ENCODE measurements around the gene RTKN.

Gene RTKN

DNA sequence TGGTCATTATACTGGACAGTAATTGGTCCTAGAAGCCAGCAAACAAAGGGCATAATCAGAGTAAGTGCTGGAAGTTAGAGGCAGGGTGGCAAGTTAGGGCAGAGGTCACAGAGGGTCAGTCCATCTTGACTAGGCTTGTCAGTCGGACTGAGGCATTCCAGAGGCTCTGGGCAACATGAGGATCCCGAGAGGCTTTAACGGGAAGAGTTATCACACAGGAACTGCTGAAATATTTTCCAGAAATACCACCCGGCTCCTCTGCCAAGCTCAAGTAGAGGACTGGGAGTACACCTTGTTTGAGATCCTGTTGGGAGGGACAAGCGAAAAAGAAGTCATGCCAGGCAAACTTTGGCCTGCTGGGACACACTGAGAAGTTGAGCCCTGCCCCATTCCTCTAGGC, 34.1 kb downstream of the RTKN start:
- Histone ChIP-seq H2AFZ (ENCODE audit: low read length) (no peak overlapping the region), H3K79me2 (ENCODE audit: insufficient read depth, low read length) (no peaks in the 10 kb centered on the region), H3F3A (ENCODE audit: low read depth) (no peaks in the 10 kb centered on the region), H3K36me3 (ENCODE audit: insufficient read depth, low read length) (no peaks in the 10 kb centered on the region), H3K4me1 (ENCODE audit: insufficient read depth, low read length, poor library complexity, severe bottlenecking) (peaks cover 12% of the 10 kb centered on the region), H3K4me3 (ENCODE audit: low read length, poor library complexity, severe bottlenecking) (no peak overlapping the region), H3K9ac (ENCODE audit: low read depth, low read length, poor library complexity, severe bottlenecking) (no peak overlapping the region), H3K27me3 (ENCODE audit: insufficient read depth, low read length, poor library complexity, severe bottlenecking) (no peaks in the 10 kb centered on the region), H4K20me1 (ENCODE audit: insufficient read depth, low read length, poor library complexity, severe bottlenecking) (no peaks in the 10 kb centered on the region), H3K9me3 (ENCODE audit: insufficient read depth, low read depth, low read length) (no peaks in the 10 kb centered on the region), H3K9me2 (replicated peaks; ENCODE audit: low read depth, low read length) (no peaks in the 10 kb centered on the region), H3K4me2 (ENCODE audit: low read depth, low read length, poor library complexity, severe bottlenecking) (no peak overlapping the region)
- TF ChIP-seq, protein P1, sequence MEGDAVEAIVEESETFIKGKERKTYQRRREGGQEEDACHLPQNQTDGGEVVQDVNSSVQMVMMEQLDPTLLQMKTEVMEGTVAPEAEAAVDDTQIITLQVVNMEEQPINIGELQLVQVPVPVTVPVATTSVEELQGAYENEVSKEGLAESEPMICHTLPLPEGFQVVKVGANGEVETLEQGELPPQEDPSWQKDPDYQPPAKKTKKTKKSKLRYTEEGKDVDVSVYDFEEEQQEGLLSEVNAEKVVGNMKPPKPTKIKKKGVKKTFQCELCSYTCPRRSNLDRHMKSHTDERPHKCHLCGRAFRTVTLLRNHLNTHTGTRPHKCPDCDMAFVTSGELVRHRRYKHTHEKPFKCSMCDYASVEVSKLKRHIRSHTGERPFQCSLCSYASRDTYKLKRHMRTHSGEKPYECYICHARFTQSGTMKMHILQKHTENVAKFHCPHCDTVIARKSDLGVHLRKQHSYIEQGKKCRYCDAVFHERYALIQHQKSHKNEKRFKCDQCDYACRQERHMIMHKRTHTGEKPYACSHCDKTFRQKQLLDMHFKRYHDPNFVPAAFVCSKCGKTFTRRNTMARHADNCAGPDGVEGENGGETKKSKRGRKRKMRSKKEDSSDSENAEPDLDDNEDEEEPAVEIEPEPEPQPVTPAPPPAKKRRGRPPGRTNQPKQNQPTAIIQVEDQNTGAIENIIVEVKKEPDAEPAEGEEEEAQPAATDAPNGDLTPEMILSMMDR (conservative IDR thresholded peaks at IDR 0.05; ENCODE audit: low read length): no peak
- TF ChIP-seq EZH2phosphoT487 (IDR thresholded peaks at IDR 0.05; ENCODE audit: borderline replicate concordance): no peak

DNA sequence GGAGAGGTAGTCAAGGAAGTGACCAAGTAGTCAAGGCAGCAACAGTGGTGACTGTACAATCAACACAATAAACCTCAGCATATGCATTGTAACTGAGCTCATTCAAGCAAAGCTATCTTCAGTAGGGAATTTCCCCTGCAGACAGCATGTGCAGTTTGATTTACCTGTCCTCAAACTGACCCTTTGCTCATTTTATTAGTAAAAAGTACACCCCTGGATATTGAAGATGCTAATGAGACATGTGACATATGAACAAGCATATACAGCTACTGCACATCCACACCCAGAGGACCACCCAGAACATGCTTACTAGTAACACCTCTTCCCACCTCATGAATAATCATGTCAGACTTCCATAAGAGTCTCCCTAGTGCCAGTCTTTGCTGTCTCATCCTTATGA, 35.7 kb downstream of the RTKN start:
- Histone ChIP-seq H3K9me2 (replicated peaks; ENCODE audit: low read depth, low read length) (no peaks in the 10 kb centered on the region), H2AFZ (ENCODE audit: low read length) (no peak overlapping the region), H3K4me2 (ENCODE audit: low read depth, low read length, poor library complexity, severe bottlenecking) (no peak overlapping the region), H3K4me1 (ENCODE audit: insufficient read depth, low read length, poor library complexity, severe bottlenecking) (peaks cover 12% of the 10 kb centered on the region), H4K20me1 (ENCODE audit: insufficient read depth, low read length, poor library complexity, severe bottlenecking) (no peaks in the 10 kb centered on the region), H3K9me3 (ENCODE audit: insufficient read depth, low read depth, low read length) (no peaks in the 10 kb centered on the region), H3K36me3 (ENCODE audit: insufficient read depth, low read length) (no peaks in the 10 kb centered on the region), H3F3A (ENCODE audit: low read depth) (no peaks in the 10 kb centered on the region), H3K9ac (ENCODE audit: low read depth, low read length, poor library complexity, severe bottlenecking) (no peak overlapping the region), H3K27me3 (ENCODE audit: insufficient read depth, low read length, poor library complexity, severe bottlenecking) (no peaks in the 10 kb centered on the region), H3K79me2 (ENCODE audit: insufficient read depth, low read length) (no peaks in the 10 kb centered on the region), H3K4me3 (ENCODE audit: low read length, poor library complexity, severe bottlenecking) (no peak overlapping the region)
- TF ChIP-seq, protein P1 (conservative IDR thresholded peaks at IDR 0.05; ENCODE audit: low read length): no peak
- TF ChIP-seq EZH2phosphoT487 (IDR thresholded peaks at IDR 0.05; ENCODE audit: borderline replicate concordance): no peak

DNA sequence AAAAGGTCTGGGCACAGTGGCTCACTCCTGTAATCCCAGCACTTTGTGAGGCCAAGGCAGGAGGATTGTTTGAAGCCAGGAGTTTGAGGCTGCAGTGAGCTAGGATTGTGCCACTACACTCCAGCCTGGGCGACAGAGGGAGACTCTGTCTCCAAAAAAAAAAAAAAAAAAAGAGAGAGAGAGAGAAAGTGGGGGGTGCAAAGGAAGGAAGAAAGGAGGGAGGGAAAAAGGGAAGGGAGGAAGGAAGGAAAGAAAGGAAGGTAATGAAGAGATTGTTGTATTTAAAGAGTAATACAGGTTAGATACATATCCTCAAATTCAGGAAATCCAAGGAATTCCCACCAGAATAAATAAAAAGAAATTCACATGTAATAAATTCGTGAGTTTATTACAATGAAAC, 39.8 kb downstream of the RTKN start:
- no peak for TF ChIP-seq EZH2phosphoT487 (IDR thresholded peaks at IDR 0.05; ENCODE audit: borderline replicate concordance)
- TF ChIP-seq, protein P1 (conservative IDR thresholded peaks at IDR 0.05; ENCODE audit: low read length): no peak
- Histone ChIP-seq H3K79me2 (ENCODE audit: insufficient read depth, low read length) (no peaks in the 10 kb centered on the region), H3K9me2 (replicated peaks; ENCODE audit: low read depth, low read length) (no peaks in the 10 kb centered on the region), H3K9me3 (ENCODE audit: insufficient read depth, low read depth, low read length) (no peaks in the 10 kb centered on the region), H2AFZ (ENCODE audit: low read length) (no peak overlapping the region), H3F3A (ENCODE audit: low read depth) (no peaks in the 10 kb centered on the region), H3K9ac (ENCODE audit: low read depth, low read length, poor library complexity, severe bottlenecking) (no peak overlapping the region), H3K36me3 (ENCODE audit: insufficient read depth, low read length) (no peaks in the 10 kb centered on the region), H3K27me3 (ENCODE audit: insufficient read depth, low read length, poor library complexity, severe bottlenecking) (no peaks in the 10 kb centered on the region), H3K4me1 (ENCODE audit: insufficient read depth, low read length, poor library complexity, severe bottlenecking) (peaks cover 10% of the 10 kb centered on the region), H3K4me3 (ENCODE audit: low read length, poor library complexity, severe bottlenecking) (no peak overlapping the region), H4K20me1 (ENCODE audit: insufficient read depth, low read length, poor library complexity, severe bottlenecking) (no peaks in the 10 kb centered on the region), H3K4me2 (ENCODE audit: low read depth, low read length, poor library complexity, severe bottlenecking) (no peak overlapping the region)

Measured in Loucy (cell line).